ENCODE results near the gene GDNF. TPM values are rescaled to one million over a fixed set of nuclear protein-coding genes. Genes with fewer than 3 reads are reported as not detected.

GDNF gene
- total RNA-seq, 4 donors from 2014 or later, result 1.5 to 6.0 (median 2.1) TPM

DNA sequence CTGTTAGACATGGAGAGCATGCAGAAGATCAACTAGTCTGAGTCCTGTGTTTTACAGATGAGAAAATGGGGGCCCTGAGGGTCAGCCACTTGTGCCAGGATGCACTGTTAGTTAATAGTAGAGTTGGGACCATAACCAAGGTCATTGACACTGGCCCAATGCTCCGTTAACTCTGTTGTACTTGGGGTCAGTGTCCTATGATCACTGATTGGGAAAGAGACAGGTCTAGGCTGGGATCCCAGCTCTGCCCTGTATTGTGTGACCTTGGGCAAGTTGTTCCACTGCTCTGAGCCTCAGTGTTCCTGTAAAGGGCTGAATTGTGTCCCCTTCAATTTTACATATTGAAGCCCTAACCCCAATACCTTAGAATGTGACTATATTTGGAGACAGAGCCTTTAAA, 70.0 kb downstream of the GDNF start:
- H3K27ac ChIP-seq, result no peak overlapping the region
- no peaks in the 10 kb centered on the region for H3K4me1 ChIP-seq
- H3K27me3 ChIP-seq, result no peaks in the 10 kb centered on the region
- intact Hi-C loops (cut with DNase I; ENCODE audit: low total_unique reads) (no loop called here), in situ Hi-C loops (cut with MboI; ENCODE audit: low sequenced_read_pairs in 4 of 4) (no loop called here)
- H3K36me3 ChIP-seq, result no peaks in the 10 kb centered on the region
- no peak for TF ChIP-seq CTCF (IDR thresholded peaks at IDR 0.05 in 4 of 5, conservative IDR thresholded peaks at IDR 0.05 in 1 of 5)
- TF ChIP-seq POLR2A (IDR thresholded peaks at IDR 0.05), result no peak
- ATAC-seq (no peak), DNase-seq (no peak)
- H3K4me3 ChIP-seq, result no peak overlapping the region
- no peaks in the 10 kb centered on the region for H3K9me3 ChIP-seq

- no peaks in the 10 kb centered on the region for H3K4me1 ChIP-seq
- no peak overlapping the region for H3K27ac ChIP-seq
- DNase-seq, result no peak
- no peaks in the 10 kb centered on the region for H3K9me3 ChIP-seq
- no peaks in the 10 kb centered on the region for H3K27me3 ChIP-seq
- TF ChIP-seq POLR2A (IDR thresholded peaks at IDR 0.05) (no peak), CTCF (IDR thresholded peaks at IDR 0.05 in 4 of 5, conservative IDR thresholded peaks at IDR 0.05 in 1 of 5) (no peak)
- H3K4me3 ChIP-seq, result no peak overlapping the region
- intact Hi-C loops (cut with DNase I; ENCODE audit: low total_unique reads) (no loop called here), in situ Hi-C loops (cut with MboI; ENCODE audit: low sequenced_read_pairs in 4 of 4) (no loop called here)
- no peaks in the 10 kb centered on the region for H3K36me3 ChIP-seq
- ATAC-seq, result no peak
These were observed 70.7 kb downstream of the GDNF start for GRCh38 chr5:37769108-37769507.

DNA sequence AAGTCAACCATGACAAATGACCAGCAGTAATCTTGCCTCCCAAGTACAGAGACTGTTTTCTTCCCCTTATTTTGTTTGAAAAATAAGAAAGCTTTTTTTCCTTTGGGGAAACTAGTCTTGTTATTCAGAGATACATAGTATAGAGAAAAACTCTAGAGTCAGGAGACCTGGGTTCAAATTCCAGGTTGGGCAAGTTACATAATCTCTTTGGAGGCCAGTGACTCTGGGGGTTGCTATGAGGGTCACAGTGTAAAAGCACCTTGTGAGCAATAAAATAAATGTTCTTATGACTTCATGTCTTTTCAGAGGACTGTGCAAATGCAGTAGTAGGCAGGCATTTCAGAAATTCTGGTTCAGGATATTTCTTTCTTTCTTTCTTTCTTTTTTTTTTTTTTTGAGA, 71.5 kb downstream of the GDNF start:
- Histone ChIP-seq H3K9me3 (no peaks in the 10 kb centered on the region), H3K4me1 (no peaks in the 10 kb centered on the region), H3K27ac (no peak overlapping the region), H3K27me3 (no peaks in the 10 kb centered on the region), H3K4me3 (no peak overlapping the region), H3K36me3 (no peaks in the 10 kb centered on the region)
- TF ChIP-seq CTCF (IDR thresholded peaks at IDR 0.05 in 4 of 5, conservative IDR thresholded peaks at IDR 0.05 in 1 of 5) (no peak), POLR2A (IDR thresholded peaks at IDR 0.05) (no peak)
- intact Hi-C loops (cut with DNase I; ENCODE audit: low total_unique reads) (no loop called here), in situ Hi-C loops (cut with MboI; ENCODE audit: low sequenced_read_pairs in 4 of 4) (no loop called here)
- ATAC-seq, result no peak
- DNase-seq, result no peak

DNA sequence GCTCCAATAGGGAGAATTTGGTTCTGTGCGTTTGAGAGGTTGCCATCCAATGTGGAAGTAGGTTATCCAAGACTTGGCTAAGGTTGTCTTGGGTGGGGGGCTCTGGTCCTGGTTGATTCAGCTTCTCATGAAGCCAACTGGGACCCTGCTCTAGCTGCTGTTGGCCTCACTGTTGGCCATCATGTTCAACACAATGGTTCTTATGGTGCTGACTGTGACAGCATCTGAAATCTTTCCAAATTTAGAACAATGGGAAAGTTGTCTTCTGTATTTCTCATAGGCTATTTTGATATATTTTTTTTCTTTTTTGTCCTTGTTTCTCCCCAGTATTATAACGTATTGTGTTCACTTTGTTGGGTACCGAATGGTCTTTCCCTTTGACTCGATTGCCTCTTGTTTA, 71.9 kb downstream of the GDNF start:
- H3K4me1 ChIP-seq, result no peaks in the 10 kb centered on the region
- ATAC-seq (no peak), DNase-seq (no peak)
- H3K36me3 ChIP-seq, result no peaks in the 10 kb centered on the region
- intact Hi-C loops (cut with DNase I; ENCODE audit: low total_unique reads) (no loop called here), in situ Hi-C loops (cut with MboI; ENCODE audit: low sequenced_read_pairs in 4 of 4) (no loop called here)
- no peaks in the 10 kb centered on the region for H3K9me3 ChIP-seq
- no peak overlapping the region for H3K27ac ChIP-seq
- no peaks in the 10 kb centered on the region for H3K27me3 ChIP-seq
- TF ChIP-seq POLR2A (IDR thresholded peaks at IDR 0.05) (no peak), CTCF (IDR thresholded peaks at IDR 0.05 in 4 of 5, conservative IDR thresholded peaks at IDR 0.05 in 1 of 5) (no peak)
- H3K4me3 ChIP-seq, result no peak overlapping the region

- intact Hi-C loops (cut with DNase I; ENCODE audit: low total_unique reads), result no loop called here
- no peaks in the 10 kb centered on the region for H3K9me3 ChIP-seq
- no peak for DNase-seq
- ATAC-seq, result no peak
- H3K36me3 ChIP-seq, result no peaks in the 10 kb centered on the region
- in situ Hi-C loops (cut with MboI; ENCODE audit: low sequenced_read_pairs in 4 of 4), result no loop called here
- TF ChIP-seq CTCF (IDR thresholded peaks at IDR 0.05 in 4 of 5, conservative IDR thresholded peaks at IDR 0.05 in 1 of 5) (no peak), POLR2A (IDR thresholded peaks at IDR 0.05) (no peak)
- H3K27me3 ChIP-seq, result no peaks in the 10 kb centered on the region
- no peak overlapping the region for H3K27ac ChIP-seq
- H3K4me3 ChIP-seq, result no peak overlapping the region
- H3K4me1 ChIP-seq, result no peaks in the 10 kb centered on the region
These were observed 72.6 kb downstream of the GDNF start for GRCh38 chr5:37767251-37767650.

Data from gastrocnemius medialis (tissue), 4 donors.